HG02798 (cell line): Measurements from ENCODE around the gene OR1J2.

Source experiments
- ATAC-seq: cut with Tn5 transposase; IDR thresholded peaks from one replicate; pipeline ENCODE4 v1.9.1; 2021; ENCODE audit warnings: mild to moderate bottlenecking; ENCODE audit not compliant: unreplicated experiment, poor library complexity

Gene OR1J2

DNA sequence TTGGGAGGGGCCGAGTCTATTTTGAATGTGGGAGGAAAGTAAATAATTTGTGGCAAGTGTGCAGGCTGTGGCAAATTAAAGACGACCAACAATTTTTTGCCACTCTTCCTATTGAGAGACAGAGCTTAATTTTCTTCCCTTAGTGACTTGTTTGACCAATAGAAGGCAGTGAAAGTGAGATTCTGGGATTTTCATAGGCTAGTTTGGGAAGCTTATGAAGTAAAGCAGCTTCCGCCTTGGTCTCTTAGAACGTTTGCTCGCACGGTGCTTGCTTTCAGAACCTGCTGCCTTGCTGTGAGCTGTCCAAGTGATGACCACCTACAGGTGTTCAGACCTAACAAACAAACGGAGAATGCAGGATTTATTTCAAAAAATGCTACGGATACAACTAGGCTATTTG is 35.6 kb downstream of the OR1J2 start:
- no peak for ATAC-seq

DNA sequence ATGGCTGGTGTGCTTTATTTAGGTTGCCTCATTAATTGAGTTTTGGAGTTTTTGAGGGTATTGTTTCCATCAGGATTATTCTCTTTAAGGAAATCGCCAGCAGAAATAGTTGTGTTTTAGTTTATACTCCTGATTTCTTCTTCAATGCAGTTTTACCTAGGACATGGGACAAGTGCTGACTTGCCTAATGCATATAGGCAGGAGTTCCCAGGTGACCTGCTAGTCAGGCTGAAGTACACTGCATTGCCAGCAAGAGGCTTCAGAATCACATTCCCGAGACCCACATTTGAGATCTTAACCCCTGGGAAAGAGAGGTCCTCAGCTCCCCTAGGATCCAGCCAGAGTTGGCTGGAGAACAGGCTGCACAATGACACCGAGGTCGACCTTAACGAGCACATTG is 40.8 kb downstream of the OR1J2 start:
- ATAC-seq = no peak

DNA sequence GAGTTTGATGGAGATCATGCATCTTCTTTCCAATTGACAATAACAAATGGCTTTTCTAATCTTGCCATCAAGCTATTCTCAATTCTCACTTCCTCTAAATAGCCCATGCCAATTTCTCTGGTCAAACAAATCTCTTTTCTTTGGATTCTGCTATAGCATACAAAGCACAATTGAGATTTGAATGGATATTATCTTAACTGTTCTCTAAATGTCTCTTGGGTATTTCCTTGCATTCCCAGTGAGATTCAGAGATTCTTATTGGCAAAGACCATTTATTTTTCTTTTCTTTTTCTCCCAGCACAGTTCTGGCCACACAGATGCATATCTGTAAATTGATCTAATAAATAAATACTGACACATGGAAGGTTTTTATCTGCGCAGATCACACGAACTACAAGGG is 42.2 kb downstream of the OR1J2 start, which contains the start of gene OR1N2:
OR1N2 (plus strand) TSS at position 301 of the 400 bp plus-strand sequence. CDS start 100 bp downstream, outside the sequence.
- no peak for ATAC-seq
